Astrocyte (in vitro differentiated cells and primary cell): ENCODE data around the gene ZDHHC11B.
"Not testable (repeated sequence)": the region's sequence is repeated elsewhere in the genome, so short reads cannot be mapped to it uniquely, and the experiment has no call there.

ENCODE experiments used
- CTCF ChIP-seq: IDR thresholded peaks from 2 replicates; pipeline ENCODE4 v1.5.1; 2011; ENCODE audit warnings: low read depth, mild to moderate bottlenecking, inconsistent platforms, low read length, moderate library complexity; ENCODE audit not compliant: insufficient read depth
- EZH2 ChIP-seq: IDR thresholded peaks from 2 replicates; pipeline ENCODE4 v1.6.1; 2012; ENCODE audit warnings: mild to moderate bottlenecking, low read length, inconsistent platforms; ENCODE audit not compliant: insufficient read depth

- not testable (repeated sequence) for TF ChIP-seq CTCF, EZH2
Observed at GRCh38 chr5:774304-774703, 10.2 kb downstream of the ZDHHC11B start.
